Measurements from ENCODE around the gene PSEN1. TPM values are rescaled to one million over a fixed set of nuclear protein-coding genes. Genes with fewer than 3 reads are reported as not detected.

Gene PSEN1
- polyA plus RNA-seq, 1 donor (not counting 4 experiments of a cell fraction or from before 2014, with no cell fraction given): 32.6 TPM

DNA sequence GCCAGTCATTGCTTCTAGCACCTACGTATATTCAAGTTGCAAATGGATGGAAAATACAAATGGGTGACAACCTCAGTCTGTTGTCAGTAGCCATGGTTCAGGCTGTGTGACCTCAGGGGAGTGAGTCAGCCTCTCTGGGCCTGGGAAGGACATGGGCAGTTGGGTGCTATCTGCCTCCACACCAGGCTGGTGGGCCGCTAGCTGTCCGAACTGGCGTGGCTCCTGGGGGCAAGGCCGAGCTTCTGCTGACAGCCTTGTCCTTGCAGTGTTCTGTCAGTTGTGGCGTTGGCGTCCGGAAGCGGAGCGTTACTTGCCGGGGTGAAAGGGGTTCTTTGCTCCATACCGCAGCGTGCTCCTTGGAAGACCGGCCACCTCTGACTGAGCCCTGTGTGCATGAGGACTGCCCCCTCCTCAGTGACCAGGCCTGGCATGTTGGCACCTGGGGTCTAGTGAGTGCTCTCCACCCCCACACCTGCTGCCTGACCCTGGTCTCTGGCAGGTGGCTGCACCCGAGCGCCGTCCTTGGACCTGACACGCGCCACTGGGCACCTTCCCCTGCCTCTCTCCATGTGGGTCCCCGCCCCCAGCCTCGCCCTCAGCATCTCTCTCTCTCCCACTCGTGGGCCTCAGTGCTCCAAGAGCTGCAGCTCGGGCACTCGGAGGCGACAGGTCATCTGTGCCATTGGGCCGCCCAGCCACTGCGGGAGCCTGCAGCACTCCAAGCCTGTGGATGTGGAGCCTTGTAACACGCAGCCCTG lies 118.1 kb downstream of the PSEN1 start:
- H3K4me1 ChIP-seq (ENCODE audit: control insufficient read depth, extremely low read depth, insufficient read depth, low read length): no peaks in the 10 kb centered on the region
- no peak for DNase-seq (ENCODE audit: low read depth, low spot score)
- H4K20me1 ChIP-seq (ENCODE audit: control insufficient read depth, extremely low read depth, insufficient read depth, low read length): no peaks in the 10 kb centered on the region
- H3K9ac ChIP-seq (ENCODE audit: control insufficient read depth, extremely low read depth, insufficient read depth, low read length): no peak overlapping the region
- H3K27me3 ChIP-seq (ENCODE audit: control insufficient read depth, extremely low read depth, insufficient read depth, low read length): no peaks in the 10 kb centered on the region
- no peak for TF ChIP-seq EZH2 (IDR thresholded peaks at IDR 0.05; ENCODE audit: low read length)
- TF ChIP-seq, protein P1, sequence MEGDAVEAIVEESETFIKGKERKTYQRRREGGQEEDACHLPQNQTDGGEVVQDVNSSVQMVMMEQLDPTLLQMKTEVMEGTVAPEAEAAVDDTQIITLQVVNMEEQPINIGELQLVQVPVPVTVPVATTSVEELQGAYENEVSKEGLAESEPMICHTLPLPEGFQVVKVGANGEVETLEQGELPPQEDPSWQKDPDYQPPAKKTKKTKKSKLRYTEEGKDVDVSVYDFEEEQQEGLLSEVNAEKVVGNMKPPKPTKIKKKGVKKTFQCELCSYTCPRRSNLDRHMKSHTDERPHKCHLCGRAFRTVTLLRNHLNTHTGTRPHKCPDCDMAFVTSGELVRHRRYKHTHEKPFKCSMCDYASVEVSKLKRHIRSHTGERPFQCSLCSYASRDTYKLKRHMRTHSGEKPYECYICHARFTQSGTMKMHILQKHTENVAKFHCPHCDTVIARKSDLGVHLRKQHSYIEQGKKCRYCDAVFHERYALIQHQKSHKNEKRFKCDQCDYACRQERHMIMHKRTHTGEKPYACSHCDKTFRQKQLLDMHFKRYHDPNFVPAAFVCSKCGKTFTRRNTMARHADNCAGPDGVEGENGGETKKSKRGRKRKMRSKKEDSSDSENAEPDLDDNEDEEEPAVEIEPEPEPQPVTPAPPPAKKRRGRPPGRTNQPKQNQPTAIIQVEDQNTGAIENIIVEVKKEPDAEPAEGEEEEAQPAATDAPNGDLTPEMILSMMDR (optimal IDR thresholded peaks at IDR 0.05 in 1 of 3, IDR thresholded peaks at IDR 0.05 in 1 of 3, conservative IDR thresholded peaks at IDR 0.05 in 1 of 3; ENCODE audit: extremely low read depth in 1 of 3, insufficient read depth in 2 of 3, low read length in 3 of 3): no peak
- H3K9me1 ChIP-seq (ENCODE audit: control insufficient read depth, extremely low read depth, insufficient read depth, low read length): no peaks in the 10 kb centered on the region
- no peaks in the 10 kb centered on the region for H3K9me3 ChIP-seq (ENCODE audit: control insufficient read depth, low read depth, low read length)
- H3K4me3 ChIP-seq (ENCODE audit: control insufficient read depth in 2 of 3, extremely low read depth in 1 of 3, insufficient read depth in 2 of 3, low read depth in 1 of 3, low read length in 3 of 3): no peak overlapping the region
- H3K4me2 ChIP-seq (ENCODE audit: control insufficient read depth, extremely low read depth, insufficient read depth, low read depth, low read length): no peak overlapping the region
- no peak for FAIRE-seq
- H3K27ac ChIP-seq (ENCODE audit: control insufficient read depth, insufficient read depth, low read length): no peak overlapping the region
- dilution Hi-C loops (cut with MboI; ENCODE audit: extremely low pct_ligation_motif_present, low sequenced_read_pairs): no loop called here
- H2AFZ ChIP-seq (ENCODE audit: control insufficient read depth, low read length): no peak overlapping the region
- H3K36me3 ChIP-seq (ENCODE audit: control insufficient read depth in 2 of 2, extremely low read depth in 1 of 2, insufficient read depth in 2 of 2, low read length in 2 of 2): no peaks in the 10 kb centered on the region
- no peaks in the 10 kb centered on the region for H3K79me2 ChIP-seq (ENCODE audit: control insufficient read depth, insufficient read depth, low read length)

- Histone ChIP-seq H3K9ac (ENCODE audit: control insufficient read depth, extremely low read depth, insufficient read depth, low read length) (no peak overlapping the region), H3K9me1 (ENCODE audit: control insufficient read depth, extremely low read depth, insufficient read depth, low read length) (no peaks in the 10 kb centered on the region), H3K4me1 (ENCODE audit: control insufficient read depth, extremely low read depth, insufficient read depth, low read length) (peaks cover 2% of the 10 kb centered on the region), H3K27ac (ENCODE audit: control insufficient read depth, insufficient read depth, low read length) (no peak overlapping the region), H3K27me3 (ENCODE audit: control insufficient read depth, extremely low read depth, insufficient read depth, low read length) (no peaks in the 10 kb centered on the region), H3K4me3 (ENCODE audit: control insufficient read depth in 2 of 3, extremely low read depth in 1 of 3, insufficient read depth in 2 of 3, low read depth in 1 of 3, low read length in 3 of 3) (no peak overlapping the region), H3K36me3 (ENCODE audit: control insufficient read depth in 2 of 2, extremely low read depth in 1 of 2, insufficient read depth in 2 of 2, low read length in 2 of 2) (no peaks in the 10 kb centered on the region), H4K20me1 (ENCODE audit: control insufficient read depth, extremely low read depth, insufficient read depth, low read length) (no peaks in the 10 kb centered on the region), H3K4me2 (ENCODE audit: control insufficient read depth, extremely low read depth, insufficient read depth, low read depth, low read length) (no peak overlapping the region), H3K9me3 (ENCODE audit: control insufficient read depth, low read depth, low read length) (no peaks in the 10 kb centered on the region), H2AFZ (ENCODE audit: control insufficient read depth, low read length) (no peak overlapping the region), H3K79me2 (ENCODE audit: control insufficient read depth, insufficient read depth, low read length) (no peaks in the 10 kb centered on the region)
- dilution Hi-C loops (cut with MboI; ENCODE audit: extremely low pct_ligation_motif_present, low sequenced_read_pairs): no loop called here
- DNase-seq (ENCODE audit: low read depth, low spot score): no peak
- TF ChIP-seq, protein P1 (optimal IDR thresholded peaks at IDR 0.05 in 1 of 3, IDR thresholded peaks at IDR 0.05 in 1 of 3, conservative IDR thresholded peaks at IDR 0.05 in 1 of 3; ENCODE audit: extremely low read depth in 1 of 3, insufficient read depth in 2 of 3, low read length in 3 of 3): no peak
- no peak for TF ChIP-seq EZH2 (IDR thresholded peaks at IDR 0.05; ENCODE audit: low read length)
- FAIRE-seq: no peak
Observed at GRCh38 chr14:73255005-73255400, 118.7 kb downstream of the PSEN1 start.
